GM19328 (cell line): Measurements from ENCODE around the gene SPRY4.
"Not testable (repeated sequence)": the region's sequence is repeated elsewhere in the genome, so short reads cannot be mapped to it uniquely, and the experiment has no call there.

Experiments
- ATAC-seq: cut with Tn5 transposase; IDR thresholded peaks from one replicate; pipeline ENCODE4 v1.9.1; 2021; ENCODE audit warnings: mild to moderate bottlenecking, moderate library complexity; ENCODE audit not compliant: unreplicated experiment

The SPRY4 gene

GRCh38 chr5:142316051-142316450 lies 8.8 kb downstream of the SPRY4 start:
- no peak for ATAC-seq

- ATAC-seq: no peak
Measured at GRCh38 chr5:142315096-142315900, 9.5 kb downstream of the SPRY4 start.

GRCh38 chr5:142314606-142315005 lies 10.2 kb downstream of the SPRY4 start:
- ATAC-seq: no peak

- ATAC-seq: no peak
Measured at GRCh38 chr5:142314109-142314508, 10.7 kb downstream of the SPRY4 start.

GRCh38 chr5:142313682-142314081 lies 11.1 kb downstream of the SPRY4 start:
- no peak for ATAC-seq

GRCh38 chr5:142313275-142313674 lies 11.5 kb downstream of the SPRY4 start:
- ATAC-seq: no peak

- ATAC-seq: no peak
Measured at GRCh38 chr5:142312399-142312798, 12.4 kb downstream of the SPRY4 start.

GRCh38 chr5:142311725-142312124 lies 13.1 kb downstream of the SPRY4 start:
- ATAC-seq: no peak

- ATAC-seq: no peak
Measured at GRCh38 chr5:142310803-142311202, 14.0 kb downstream of the SPRY4 start.

GRCh38 chr5:142309747-142310318 lies 15.0 kb downstream of the SPRY4 start:
- ATAC-seq: no peak

GRCh38 chr5:142308358-142308757 lies 16.5 kb downstream of the SPRY4 start:
- ATAC-seq: no peak

GRCh38 chr5:142307146-142307890 lies 17.5 kb downstream of the SPRY4 start:
- ATAC-seq: no peak

GRCh38 chr5:142306077-142306502 lies 18.7 kb downstream of the SPRY4 start:
- ATAC-seq: no peak

GRCh38 chr5:142305211-142305610 lies 19.6 kb downstream of the SPRY4 start:
- ATAC-seq: no peak

- ATAC-seq: no peak
Measured at GRCh38 chr5:142304013-142304701, 20.7 kb downstream of the SPRY4 start.

- ATAC-seq: no peak
Measured at GRCh38 chr5:142303565-142303964, 21.3 kb downstream of the SPRY4 start.

- no peak for ATAC-seq
Measured at GRCh38 chr5:142301540-142301939, 23.3 kb downstream of the SPRY4 start.

- no peak for ATAC-seq
Measured at GRCh38 chr5:142300677-142301076, 24.1 kb downstream of the SPRY4 start.

GRCh38 chr5:142298789-142299188 lies 26.0 kb downstream of the SPRY4 start:
- ATAC-seq: no peak

- ATAC-seq: not testable (repeated sequence)
Measured at GRCh38 chr5:142297786-142298185, 27.0 kb downstream of the SPRY4 start.

GRCh38 chr5:142296914-142297417 lies 27.9 kb downstream of the SPRY4 start:
- ATAC-seq: no peak
